ENCODE results near the gene SERPINB1. TPM values are rescaled to one million over a fixed set of nuclear protein-coding genes. Genes with fewer than 3 reads are reported as not detected.

SERPINB1 gene
- total and polyA plus RNA-seq, 10 of the 15 experiments (the other 5 are each of a cell fraction or from before 2014, with no cell fraction given), result 0.45 to 2.4 (median 0.83) TPM

GRCh38 chr6:2865270-2865669 is 23.6 kb upstream of the SERPINB1 start:
- no peaks in the 10 kb centered on the region for H3K36me3 ChIP-seq (ENCODE audit: control insufficient read depth in 2 of 2, insufficient read depth in 2 of 2, low read length in 1 of 2)
- ChIA-PET SMC1A (ENCODE audit: uncharacterized antibody, unreplicated experiment) (interaction anchor here (0.7 to 10.2 kb wide), 15 partner anchors 7 to 75 kb away, joined by 3 to 136 read pairs (median 8); no protein-coding TSS in a partner anchor), POLR2A (interaction anchor here (1.5 to 9.9 kb wide), 6 partner anchors 9 to 33 kb away, joined by 6 to 126 read pairs (median 16); partner anchors contain the start of gene SERPINB1), RAD21 (ENCODE audit: unreplicated experiment) (interaction anchor here (1.2 to 7.3 kb wide), 12 partner anchors 9 to 75 kb away, joined by 3 to 92 read pairs (median 10); partner anchors contain the start of gene SERPINB1), CTCF (interaction anchor here (1.3 to 5.5 kb wide), 10 partner anchors 9 to 74 kb away, joined by 3 to 57 read pairs (median 11); no protein-coding TSS in a partner anchor)
- no peak overlapping the region; the same call in 1 of the 2 replicates for H3K27ac ChIP-seq (ENCODE audit: control insufficient read depth, insufficient read depth)
- no peaks in the 10 kb centered on the region for H3K27me3 ChIP-seq (replicated peaks in 1 of 2; ENCODE audit: control insufficient read depth in 2 of 2, insufficient read depth in 2 of 2, low read length in 1 of 2)
- intact Hi-C loops (cut with micrococcal nuclease; ENCODE audit: unreplicated experiment) (loop anchor here (10.0 kb wide), 1 partner anchor 340 kb away; no protein-coding TSS in a partner anchor), in situ Hi-C loops (cut with MboI) (no loop called here)
- H4K20me1 ChIP-seq (ENCODE audit: control insufficient read depth, insufficient read depth), result no peaks in the 10 kb centered on the region
- peaks cover 52% of the 10 kb centered on the region for H3K4me1 ChIP-seq (ENCODE audit: control insufficient read depth, insufficient read depth, low read length)
- no peak overlapping the region for H3K9ac ChIP-seq (ENCODE audit: control insufficient read depth, insufficient read depth, low read length)
- H2AFZ ChIP-seq (ENCODE audit: control insufficient read depth, low read depth, low read length), result no peak overlapping the region
- no peak overlapping the region for H3K4me3 ChIP-seq
- no peak overlapping the region for H3K4me2 ChIP-seq (ENCODE audit: control insufficient read depth, insufficient read depth)
- H3K79me2 ChIP-seq (ENCODE audit: control insufficient read depth, insufficient read depth, low read length), result no peaks in the 10 kb centered on the region
- FAIRE-seq (no peak), DNase-seq (ENCODE audit: low read depth, low spot score) (no peak), ATAC-seq (no peak)
- peaks cover 7% of the 10 kb centered on the region; the same call in 2 of the 3 replicates for H3K9me3 ChIP-seq (replicated peaks; ENCODE audit: control insufficient read depth, insufficient read depth, low read length)
- 81% methylated on average over 5 of the region's 7 CpGs for WGBS (ENCODE audit: insufficient coverage, insufficient replicate concordance, low lambda C conversion rate, missing lambda C conversion rate)
- no TSS peak for BruUV-seq (replicated peaks)
- TF ChIP-seq CREM (IDR thresholded peaks at IDR 0.05; ENCODE audit: low read depth), result no peak
- TF ChIP-seq STAT3 (IDR thresholded peaks at IDR 0.05; ENCODE audit: low read depth, low read length), result no peak
- no peak for TF ChIP-seq RCOR1 (conservative IDR thresholded peaks at IDR 0.05; ENCODE audit: low read depth, low read length)
- no peak for TF ChIP-seq TARDBP (IDR thresholded peaks at IDR 0.05; ENCODE audit: borderline replicate concordance)
- no peak for TF ChIP-seq BACH1 (IDR thresholded peaks at IDR 0.05; ENCODE audit: borderline replicate concordance)
- TF ChIP-seq PML (IDR thresholded peaks at IDR 0.05; ENCODE audit: low read length), result no peak
- TF ChIP-seq ATF7 (IDR thresholded peaks at IDR 0.05; ENCODE audit: low read depth), result no peak
- TF ChIP-seq FOXK2 (IDR thresholded peaks at IDR 0.05), result no peak
- TF ChIP-seq TBL1XR1 (IDR thresholded peaks at IDR 0.05; ENCODE audit: low read depth, low read length), result no peak
- TF ChIP-seq SMAD5 (IDR thresholded peaks at IDR 0.05; ENCODE audit: low read depth), result no peak
- no peak for TF ChIP-seq POLR2AphosphoS5 (IDR thresholded peaks at IDR 0.05; ENCODE audit: low read length)
- TF ChIP-seq NFYB (IDR thresholded peaks at IDR 0.05; ENCODE audit: insufficient read depth, low read depth, low read length), result no peak
- TF ChIP-seq ZBTB33 (IDR thresholded peaks at IDR 0.05), result no peak
- TF ChIP-seq HDGF (IDR thresholded peaks at IDR 0.05), result no peak
- no peak for TF ChIP-seq EGR1 (IDR thresholded peaks at IDR 0.05; ENCODE audit: borderline replicate concordance in 1 of 2, low read depth in 2 of 2, low read length in 2 of 2)
- no peak for TF ChIP-seq KDM1A (IDR thresholded peaks at IDR 0.05; ENCODE audit: borderline replicate concordance)
- TF ChIP-seq CHD2 (IDR thresholded peaks at IDR 0.05; ENCODE audit: borderline replicate concordance, low read depth, low read length), result no peak
- no peak for TF ChIP-seq ZBTB11 (CRISPR knock-in tag; IDR thresholded peaks at IDR 0.05)
